Measurements from ENCODE around the gene HSD3B1.

Gene HSD3B1

DNA sequence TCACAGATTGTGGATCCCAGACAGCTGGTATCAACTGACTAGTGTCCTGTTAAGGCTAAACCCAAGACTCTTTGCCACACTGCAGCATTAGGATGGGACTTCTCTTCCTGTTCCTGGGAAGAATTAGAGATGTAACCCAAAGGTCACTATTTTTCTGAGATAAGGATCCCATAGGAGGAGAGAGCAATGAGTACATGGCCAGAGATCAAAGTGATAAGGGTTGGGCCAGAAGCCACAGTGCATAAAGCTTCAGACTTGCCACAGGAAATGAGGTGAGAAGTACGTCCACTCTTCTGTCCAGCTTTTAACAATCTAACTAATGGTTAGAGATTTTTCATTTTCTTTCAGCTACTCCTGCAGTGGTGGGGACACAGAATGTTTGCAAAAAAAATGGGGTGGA lies at the start of gene HSD3B1:
TSS of gene HSD3B1 (plus strand) at position 270 of the 400 bp plus-strand sequence. CDS start 267 bp downstream, outside the sequence.
- no peak for DNase-seq

GRCh38 chr1:119462964-119463363 lies 44.0 kb upstream of the HSD3B1 start:
- DNase-seq, result no peak

- no peak for DNase-seq
Observed at GRCh38 chr1:119463569-119463968, 43.4 kb upstream of the HSD3B1 start.

DNA sequence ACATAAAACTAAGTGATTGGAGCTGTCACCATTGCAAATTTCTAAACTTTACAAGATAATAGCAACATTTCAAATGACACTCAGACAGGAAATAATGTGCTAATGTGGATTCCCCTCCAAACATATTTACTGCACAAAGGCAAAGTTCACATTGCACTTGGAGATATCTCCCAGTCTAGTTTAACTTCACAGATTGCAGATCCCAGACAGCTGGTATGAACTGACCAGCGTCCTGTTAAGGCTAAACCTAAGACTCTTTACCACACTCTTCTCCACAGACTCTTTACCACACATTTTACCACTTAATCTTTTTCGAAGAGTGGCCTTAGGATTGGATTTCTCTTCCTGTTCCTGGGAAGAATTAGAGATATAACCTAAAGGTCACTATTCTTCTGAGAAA lies 40.6 kb upstream of the HSD3B1 start:
- no peak for DNase-seq

DNA sequence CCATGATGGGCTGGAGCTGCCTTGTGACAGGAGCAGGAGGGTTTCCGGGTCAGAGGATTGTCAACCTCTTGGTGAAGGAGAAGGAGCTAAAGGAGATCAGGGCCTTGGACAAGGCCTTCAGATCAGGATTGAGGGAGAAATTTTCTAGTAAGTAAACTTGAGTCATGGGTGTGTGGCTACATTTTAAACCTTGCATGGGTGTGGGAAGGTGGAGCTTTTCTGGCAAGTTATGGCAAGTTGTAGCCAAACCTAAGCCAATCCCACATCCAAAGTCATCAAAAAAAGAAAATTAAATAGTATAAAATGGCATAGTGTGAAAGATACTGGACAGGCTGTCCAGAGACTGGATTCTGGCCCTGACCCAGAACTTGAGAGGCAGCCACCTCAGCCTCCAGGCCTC lies 39.8 kb upstream of the HSD3B1 start:
- no peak for DNase-seq

DNA sequence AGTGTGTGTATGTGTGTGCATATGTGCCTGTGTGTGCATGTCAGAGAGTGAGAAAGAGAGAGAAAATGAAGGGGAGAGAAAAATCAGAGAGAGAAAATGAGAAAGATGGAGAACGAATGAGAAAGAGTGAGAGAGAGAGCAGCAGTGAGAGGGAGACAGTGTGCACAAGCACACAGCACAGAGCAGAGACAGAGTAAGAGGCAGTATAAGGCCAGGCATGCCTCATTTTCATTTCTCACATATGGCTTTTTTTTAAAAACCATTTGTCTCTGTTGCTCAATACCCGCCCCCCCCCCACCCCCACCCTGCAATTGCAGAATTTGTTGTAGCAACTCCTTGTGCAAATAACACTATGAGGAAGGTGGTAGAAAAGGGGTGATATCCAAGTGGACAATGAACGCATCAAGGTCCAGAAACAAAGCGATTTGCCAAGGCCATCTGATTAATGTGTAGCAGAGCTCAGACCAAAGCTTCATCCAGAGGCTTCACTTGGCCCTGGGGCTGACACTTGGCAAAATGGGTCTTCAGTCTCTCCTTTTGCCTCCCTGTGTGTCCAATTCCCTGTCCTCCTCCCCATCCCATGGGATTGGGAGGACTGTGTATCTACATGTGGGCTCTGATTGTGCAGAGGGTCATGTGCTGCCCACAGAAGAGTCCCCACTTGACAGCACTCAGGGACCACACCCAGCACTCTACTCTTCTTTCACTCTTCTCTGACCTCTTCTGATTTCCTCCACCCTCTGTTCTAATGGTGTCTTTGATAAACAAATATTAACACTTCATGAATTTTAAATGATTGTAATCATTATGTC lies 38.9 kb upstream of the HSD3B1 start:
- no peak for DNase-seq

GRCh38 chr1:119469741-119470140 lies 37.3 kb upstream of the HSD3B1 start:
- no peak for DNase-seq

- no peak for DNase-seq
Observed at GRCh38 chr1:119470377-119470776, 36.6 kb upstream of the HSD3B1 start.

GRCh38 chr1:119470958-119471357 lies 36.1 kb upstream of the HSD3B1 start:
- DNase-seq, result no peak

GRCh38 chr1:119471566-119471965 lies 35.4 kb upstream of the HSD3B1 start:
- no peak for DNase-seq

DNA sequence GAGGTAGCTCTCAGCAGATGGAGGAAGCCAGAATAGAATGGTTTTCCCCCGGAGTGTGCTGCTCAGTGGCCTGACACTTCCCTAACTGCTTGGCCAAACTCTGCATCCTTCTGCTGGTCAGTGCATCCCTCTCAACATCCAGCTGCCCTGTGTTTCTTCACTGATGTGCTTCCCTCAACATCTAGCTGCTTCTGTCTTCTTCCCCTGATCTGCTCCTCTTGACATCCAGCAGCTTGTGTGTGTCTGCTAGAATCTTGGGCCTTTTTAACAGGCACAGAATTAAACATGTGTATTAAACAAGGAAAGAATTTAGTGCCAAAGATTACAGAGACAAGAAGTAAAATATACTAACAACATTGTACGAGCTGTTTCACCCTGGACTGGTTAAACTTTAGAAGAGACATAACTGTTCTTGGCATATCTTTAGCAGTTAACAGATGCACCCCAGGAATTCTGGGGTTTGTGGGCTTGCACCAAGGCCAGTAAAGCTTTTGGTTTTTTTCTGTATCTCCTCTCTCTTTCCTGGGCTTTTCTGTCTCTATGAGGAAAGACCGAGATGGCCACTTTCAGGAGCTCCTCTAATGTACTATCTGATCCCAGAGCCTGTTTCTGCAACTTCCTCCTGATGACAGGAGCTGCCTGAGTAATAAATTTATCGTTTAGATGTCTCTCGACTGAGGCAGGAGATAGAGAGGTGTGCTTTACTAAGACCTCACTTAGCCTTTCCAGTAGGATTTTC lies 34.8 kb upstream of the HSD3B1 start:
- no peak for DNase-seq

- DNase-seq, result no peak
Observed at GRCh38 chr1:119472819-119473175, 34.2 kb upstream of the HSD3B1 start.

- DNase-seq, result peak in 20 of 56 donors; percentile 3 to 45 (median 12)
Observed at GRCh38 chr1:119475866-119476439, 31.1 kb upstream of the HSD3B1 start.

DNA sequence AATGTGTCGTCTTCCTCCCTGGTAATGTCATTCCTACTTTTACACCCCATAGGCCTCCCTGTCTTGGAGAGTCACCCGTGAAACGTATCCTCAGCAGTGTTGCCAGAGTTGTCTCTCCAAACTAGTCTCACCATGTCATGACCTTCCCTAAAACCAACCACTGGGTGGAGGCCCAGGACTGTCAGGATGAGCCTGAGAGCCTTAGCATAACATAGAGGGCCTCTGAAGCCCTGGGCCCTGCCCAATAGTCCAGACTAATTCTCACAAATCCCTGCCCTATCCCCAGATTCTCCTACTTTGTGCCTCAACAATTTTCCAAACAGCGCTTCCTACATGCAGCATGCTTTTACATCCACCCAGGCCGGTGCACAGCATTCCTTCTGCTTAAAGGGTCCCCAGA lies 29.3 kb upstream of the HSD3B1 start:
- DNase-seq, result no peak

DNA sequence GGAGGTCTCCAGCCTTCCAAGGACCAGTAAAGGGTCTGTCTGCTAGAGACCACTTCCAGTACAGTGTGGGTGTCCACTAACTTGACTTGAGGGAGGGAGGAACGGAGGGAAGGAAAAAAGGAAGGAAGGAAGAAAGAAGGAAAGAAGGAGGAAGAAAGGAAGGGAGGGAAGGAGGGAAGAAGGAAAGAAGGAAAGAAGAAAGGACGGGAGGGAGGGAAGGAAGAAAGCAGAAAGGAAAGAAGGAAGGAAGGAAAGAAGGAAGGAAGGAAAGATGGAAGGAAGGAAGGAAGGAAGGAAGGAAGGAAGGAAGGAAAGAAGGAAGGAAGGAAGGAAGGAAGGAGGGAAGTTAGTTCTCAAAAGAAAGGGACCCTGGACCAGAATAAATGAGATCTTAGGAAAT lies 26.8 kb upstream of the HSD3B1 start:
- no peak for DNase-seq

- no peak for DNase-seq
Observed at GRCh38 chr1:119481951-119482350, 25.1 kb upstream of the HSD3B1 start.

- DNase-seq, result no peak
Observed at GRCh38 chr1:119482517-119483425, 24.2 kb upstream of the HSD3B1 start.

GRCh38 chr1:119483441-119484200 lies 23.4 kb upstream of the HSD3B1 start:
- no peak for DNase-seq

GRCh38 chr1:119485201-119485600 lies 21.8 kb upstream of the HSD3B1 start:
- no peak for DNase-seq

GRCh38 chr1:119488216-119488615 lies 18.8 kb upstream of the HSD3B1 start:
- DNase-seq, result no peak

DNA sequence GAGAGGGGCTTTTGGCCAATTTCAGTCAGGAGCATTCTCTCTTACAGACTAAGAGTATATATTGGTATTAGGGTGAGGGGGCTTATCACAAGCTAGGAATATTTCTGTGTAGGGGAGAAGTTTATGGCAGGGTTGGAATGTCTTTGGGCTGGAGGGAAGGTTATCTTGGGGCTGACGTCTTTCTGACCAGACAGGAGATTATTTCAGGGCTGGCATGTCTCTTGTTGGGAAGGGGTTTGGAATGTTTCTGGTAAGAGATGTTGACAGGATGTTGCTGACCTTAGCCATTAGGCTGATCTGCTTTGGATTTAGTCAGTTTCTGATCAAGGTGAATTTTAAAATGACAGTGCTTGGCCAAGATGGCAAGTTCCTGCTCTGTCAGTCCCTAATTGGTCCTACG lies 17.8 kb upstream of the HSD3B1 start:
- DNase-seq, result no peak
